NCI-H1048 (cell line): Measurements from ENCODE around the gene MBD2.
"Not testable (repeated sequence)": the region's sequence is repeated elsewhere in the genome, so short reads cannot be mapped to it uniquely, and the experiment has no call there.

Source experiments
- DNase-seq: peaks from one replicate; lab custom pipeline; 2025; lab: John Stamatoyannopoulos, UW

The MBD2 gene

DNA sequence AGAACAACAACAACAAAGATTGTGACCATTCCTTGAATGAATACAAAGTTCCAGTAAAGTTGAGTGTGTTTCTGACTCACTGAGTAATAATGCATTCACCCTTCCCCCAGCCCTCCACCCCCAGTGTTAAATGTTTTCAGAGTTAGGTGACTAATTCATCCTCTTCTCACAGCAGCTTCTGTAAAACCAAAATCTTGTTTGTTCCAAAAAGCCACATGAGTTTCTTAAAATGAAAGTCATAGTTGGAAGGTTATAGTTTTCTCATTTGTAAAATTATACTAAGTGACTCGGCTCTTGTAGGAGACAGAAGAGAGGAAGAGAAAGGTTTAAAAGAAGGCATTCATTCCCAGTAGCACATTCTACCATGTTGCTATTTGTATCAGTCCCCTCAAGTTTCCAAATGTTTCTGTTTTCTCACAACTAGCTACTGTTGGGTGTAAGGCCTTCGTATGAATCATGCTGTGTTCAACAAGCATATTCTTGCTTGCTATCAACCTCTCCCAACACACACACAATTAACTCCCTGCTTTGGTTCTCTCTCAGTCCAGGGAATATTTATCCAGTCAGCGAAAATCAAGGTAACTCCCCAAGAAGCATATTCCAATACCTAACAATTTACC lies 75.3 kb downstream of the MBD2 start:
- DNase-seq, result no peak

DNA sequence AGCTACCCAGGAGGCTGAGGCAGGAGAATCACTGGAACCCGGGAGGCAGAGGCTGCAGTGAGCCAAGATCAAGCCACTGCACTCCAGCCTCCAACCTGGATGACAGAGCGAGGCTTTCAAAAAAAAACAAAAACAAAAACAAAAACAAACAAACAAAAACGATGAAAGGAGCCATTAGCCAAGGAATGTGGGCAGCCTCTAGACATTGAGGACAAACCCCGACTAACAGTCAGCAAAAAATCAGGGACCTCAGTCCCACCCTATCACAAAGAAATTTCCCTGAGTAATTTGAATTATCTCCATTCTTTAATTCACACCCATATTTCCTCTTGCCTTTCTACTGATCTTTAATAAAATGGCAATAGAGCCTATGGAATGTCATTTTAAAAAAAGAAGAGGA lies 75.8 kb downstream of the MBD2 start:
- no peak for DNase-seq

DNA sequence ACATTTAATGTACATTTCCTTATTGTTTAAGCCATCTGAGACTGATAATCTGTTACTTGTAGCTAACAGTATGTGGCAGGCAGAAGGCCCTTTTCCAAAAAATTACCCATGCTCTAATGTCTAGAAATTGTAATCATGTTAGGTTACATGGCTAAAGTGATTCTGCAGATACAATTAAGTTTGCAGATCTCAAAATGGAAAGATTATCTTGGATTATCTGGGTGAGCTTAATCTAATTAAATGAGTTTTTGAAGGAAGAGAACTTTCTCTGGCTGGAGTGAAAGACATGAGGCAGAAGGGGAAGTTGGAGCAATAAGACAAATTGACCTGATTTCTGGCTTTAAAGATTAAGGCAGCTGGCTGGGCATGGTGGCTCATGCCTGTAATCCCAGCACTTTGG lies 76.3 kb downstream of the MBD2 start:
- no peak for DNase-seq

DNA sequence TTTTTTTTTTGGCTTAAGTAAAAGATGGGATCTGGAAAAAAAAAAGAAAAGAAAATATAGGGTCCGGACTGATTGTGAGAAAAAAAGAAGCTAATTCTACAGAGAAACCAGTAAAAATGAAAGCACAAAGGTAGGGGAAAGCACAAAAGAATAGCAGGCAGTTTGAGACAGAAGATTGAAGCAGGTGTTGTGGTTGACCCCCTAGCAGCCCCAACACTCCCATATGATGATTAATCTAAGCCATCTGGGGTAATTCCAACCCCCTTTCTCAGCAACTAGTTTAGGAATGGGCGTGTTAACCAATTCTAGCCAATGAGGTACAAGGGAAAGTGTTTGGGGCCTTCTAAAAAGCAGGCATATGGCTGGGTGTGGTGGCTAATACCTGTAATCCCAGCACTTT lies 77.0 kb downstream of the MBD2 start:
- DNase-seq, result no peak

DNA sequence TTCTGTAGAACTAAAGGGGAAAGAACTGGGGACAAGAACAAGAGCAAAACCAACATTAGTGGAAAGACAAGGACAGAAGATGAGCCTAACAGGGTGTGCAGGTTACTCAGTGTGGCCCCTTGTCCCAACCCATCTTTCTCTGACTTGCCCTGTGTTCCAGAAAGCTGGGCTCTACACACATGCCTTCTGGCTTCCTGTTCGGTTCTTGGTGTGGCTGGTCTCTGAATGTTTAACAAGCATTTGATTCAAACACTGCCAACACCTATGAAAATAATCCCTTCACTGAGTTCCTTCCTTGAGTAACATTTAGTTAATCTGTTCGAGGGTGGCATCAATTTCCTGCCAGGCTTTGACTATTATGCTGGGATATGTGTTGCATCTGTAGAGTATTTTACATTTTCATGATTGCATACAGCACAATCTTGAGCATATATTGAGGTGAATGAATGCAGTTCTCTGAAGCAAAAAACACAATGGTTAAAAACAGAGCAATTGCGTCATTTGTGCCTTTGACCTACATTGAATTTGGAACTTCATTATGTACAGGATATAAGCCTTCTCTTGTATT lies 83.3 kb downstream of the MBD2 start:
- DNase-seq, result no peak

DNA sequence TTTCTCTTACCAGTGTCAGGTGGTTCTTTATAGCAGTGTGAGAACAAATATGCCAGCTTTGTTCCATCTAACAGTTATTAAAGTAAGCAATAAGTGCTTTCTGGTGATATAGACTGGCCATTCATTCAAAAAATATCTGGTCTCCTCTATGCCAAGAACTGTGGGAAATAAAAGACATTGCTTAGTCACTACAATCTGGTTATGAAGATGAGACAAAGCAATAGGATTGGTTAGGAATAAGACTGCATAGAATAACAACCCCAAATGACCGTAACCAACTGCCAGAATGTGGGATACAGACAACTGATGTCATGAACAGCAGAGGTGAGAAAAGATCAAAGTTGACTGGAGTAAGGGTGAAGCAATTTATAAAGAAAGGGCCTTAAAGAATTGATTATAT lies 83.8 kb downstream of the MBD2 start:
- no peak for DNase-seq

DNA sequence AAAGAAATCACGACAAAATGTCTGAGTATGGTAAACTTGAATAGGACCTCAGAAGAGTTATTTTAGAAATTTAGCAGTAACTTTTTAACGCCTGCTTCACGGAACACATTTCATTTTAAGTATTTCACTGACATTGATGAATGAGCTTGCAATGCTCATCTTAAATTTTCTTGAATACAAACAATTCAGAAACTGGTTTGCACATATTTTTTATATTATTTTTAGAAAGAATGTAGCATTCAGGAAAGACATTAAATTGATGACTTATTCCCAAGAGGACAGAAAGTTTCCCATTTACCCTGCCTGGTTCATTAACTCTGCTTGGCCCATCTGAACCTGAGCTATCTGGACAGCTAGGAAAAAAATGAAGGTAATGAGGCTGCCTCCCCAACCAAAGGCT lies 89.3 kb downstream of the MBD2 start:
- DNase-seq, result no peak

DNA sequence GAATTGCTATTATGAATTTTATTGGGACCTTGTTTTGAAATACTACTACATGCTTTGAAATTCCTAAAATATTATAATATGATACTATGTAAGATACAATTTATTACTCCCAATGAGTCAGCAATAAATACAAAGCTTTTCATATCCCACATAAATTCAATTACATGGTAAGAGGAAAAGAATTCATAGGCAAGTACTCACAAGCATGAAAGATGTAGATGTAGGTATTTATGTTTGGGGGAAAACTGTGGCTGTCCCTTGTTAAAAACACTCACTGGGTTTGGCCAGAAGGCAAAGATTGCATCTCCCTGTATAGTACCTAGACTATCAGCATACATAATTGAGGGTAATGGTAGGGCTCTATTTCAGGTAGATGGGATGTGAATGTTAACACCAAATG lies 90.4 kb downstream of the MBD2 start:
- no peak for DNase-seq

DNA sequence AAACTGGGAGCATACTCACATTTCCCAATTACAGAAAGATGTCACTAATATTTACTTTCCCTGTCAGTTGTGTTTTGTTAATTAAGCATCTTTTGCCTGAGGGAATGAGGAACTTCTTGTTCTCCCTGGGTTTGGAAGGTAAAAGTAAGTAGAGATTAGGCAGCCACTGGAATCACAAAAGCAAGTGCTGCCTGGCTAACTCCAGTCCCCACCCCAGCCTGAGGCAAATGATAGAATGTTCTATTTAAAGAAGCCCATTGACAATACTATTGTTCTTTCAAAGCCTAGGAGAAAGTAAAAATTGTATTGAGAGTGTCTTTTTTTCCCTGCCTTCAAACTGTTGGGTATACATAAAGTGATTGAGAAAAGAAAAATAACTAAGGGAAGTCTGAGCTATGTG lies 93.8 kb downstream of the MBD2 start:
- DNase-seq, result no peak

DNA sequence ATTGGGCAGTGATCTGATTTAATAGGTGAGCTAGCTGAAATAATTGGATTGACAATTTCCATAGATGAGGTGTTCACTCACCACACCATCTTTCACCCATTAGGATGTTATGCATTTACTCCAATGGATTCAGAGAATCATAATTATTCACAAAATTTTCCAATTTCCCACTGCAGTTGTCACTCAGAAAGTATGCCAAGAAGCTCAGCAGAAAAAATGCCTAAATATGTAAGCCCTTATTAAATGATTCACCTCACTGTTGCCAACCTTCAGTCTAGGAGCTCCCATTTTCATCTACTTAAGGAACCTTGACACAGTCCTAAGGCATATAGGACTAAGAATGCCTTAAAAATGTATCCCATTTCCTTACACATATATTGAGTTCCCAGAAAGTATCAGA lies 94.3 kb downstream of the MBD2 start:
- DNase-seq, result no peak

DNA sequence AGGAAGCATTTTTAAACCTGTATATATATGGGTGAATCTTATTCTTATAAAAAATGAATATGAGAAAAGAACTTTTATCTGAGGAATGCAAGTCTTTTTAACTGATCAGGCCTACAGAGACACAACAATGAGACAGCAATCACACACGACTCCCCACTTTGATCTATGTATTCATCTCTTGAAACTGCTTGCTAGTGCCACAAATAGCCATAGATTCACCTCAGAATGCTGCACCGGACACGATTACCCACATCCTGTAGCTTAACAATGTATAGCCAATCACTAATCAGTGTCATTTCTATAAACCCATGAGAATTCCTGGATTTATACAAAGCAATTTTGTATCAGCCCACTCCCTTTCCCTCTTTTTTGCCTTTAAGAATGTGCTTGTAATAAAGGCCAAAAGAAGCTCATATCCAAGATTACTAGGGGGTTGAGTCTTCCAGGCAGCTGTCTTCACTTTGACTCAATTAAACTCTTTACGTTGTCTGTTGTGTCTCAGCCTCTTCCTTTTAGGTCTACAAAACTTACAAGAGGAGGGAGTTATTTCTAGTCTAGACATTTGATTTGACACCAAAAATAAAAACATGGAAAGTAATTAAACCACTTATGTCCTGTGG lies 94.9 kb downstream of the MBD2 start:
- DNase-seq, result no peak

DNA sequence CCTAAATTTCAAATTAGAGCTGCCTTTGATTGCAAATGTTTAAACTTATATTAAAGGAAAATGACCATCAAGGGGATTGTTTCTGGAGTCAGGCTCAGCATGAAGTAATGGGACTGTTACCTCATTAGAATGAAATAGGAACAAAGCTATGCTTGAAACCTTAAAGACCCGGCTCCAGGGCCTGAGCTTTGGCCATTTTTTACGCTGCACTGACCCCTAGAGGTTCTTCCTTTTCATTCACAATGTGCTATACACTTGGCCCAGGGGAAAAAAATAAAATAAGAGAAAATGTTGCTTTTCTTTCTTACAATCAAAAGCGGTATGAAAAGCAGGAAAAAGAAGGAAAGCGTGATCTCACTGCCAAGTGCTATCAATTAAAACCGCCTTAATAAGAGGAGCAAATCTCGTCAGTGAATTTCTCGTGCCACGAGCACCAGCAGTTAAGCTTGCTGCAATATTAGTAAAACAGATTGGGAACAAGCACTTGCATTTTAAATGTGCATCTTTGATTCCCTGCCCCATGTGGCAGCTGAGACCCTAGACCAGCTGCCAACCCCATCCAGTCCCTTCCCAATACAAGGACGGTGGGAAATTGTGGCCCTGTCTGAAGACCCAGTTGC lies 96.6 kb downstream of the MBD2 start:
- DNase-seq, result peak; percentile 3

DNA sequence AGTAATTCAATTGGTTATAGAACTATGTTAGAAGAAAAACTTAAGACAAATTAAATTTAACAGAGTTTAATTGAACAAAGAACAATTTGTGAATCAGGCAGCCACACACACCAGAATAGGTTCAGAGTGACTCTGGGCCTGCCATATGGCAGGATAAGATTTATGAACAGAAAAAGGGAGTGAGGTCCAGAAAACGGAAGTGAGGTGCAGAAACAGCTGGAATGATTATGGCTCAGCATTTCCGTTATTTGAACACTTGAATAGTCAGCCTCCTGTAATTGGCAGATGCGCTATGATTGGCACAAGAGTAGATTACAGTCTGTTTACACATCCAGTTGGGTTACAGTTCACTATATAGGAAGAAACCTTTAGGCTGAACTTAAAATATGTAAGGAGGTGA lies 99.0 kb downstream of the MBD2 start:
- no peak for DNase-seq

DNA sequence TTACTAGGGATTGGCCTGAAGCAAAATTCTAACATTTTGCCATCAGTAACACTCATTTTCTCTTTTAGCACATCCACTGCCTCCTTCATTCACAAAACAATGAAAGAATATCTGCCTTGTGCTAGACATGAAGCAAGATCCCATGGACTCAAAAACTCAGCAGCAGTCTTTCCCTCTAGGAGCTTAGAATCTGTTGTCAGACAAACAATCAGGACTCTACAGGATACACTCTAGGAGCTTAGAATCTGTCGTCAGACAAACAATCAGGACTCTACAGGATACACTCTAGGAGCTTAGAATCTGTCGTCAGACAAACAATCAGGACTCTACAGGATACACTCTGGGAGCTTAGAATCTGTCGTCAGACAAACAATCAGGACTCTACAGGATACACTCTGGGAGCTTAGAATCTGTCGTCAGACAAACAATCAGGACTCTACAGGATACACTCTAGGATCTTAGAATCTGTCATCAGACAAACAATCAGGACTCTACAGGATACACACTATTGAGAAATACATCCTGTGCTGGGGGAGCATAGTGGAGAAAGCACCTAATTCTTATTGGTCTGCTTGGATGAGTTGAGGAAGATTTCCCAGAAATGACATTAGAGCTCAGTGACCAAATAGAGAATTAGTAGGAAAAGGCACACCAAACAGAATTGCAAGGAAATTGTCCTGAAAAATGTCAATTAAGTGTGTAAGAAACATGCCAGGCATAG lies 100.6 kb downstream of the MBD2 start:
- not testable (repeated sequence) for DNase-seq

DNA sequence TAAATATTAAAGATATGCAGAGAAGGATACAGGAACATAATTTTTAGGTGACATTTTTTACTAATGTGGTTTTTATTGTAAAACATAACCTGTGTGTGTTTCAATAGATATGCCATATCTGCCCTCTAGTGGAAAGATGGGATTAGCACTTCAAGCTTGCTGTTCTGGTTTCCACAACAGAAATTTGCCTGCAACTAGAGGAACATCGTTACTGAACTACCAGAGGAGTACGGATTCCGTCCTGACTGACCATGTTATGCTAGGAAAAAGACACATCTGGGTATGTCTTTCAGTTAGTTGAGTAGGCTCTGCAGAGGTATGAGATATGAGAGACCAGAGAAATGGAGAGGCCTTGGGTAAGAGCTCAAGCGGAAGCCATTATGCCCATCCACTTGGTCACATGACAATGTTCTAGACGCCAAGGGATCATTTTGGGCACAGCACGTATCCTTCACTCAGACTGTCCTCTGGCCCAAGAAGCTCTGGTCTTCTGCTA lies 104.9 kb downstream of the MBD2 start:
- peak; percentile 19 for DNase-seq

DNA sequence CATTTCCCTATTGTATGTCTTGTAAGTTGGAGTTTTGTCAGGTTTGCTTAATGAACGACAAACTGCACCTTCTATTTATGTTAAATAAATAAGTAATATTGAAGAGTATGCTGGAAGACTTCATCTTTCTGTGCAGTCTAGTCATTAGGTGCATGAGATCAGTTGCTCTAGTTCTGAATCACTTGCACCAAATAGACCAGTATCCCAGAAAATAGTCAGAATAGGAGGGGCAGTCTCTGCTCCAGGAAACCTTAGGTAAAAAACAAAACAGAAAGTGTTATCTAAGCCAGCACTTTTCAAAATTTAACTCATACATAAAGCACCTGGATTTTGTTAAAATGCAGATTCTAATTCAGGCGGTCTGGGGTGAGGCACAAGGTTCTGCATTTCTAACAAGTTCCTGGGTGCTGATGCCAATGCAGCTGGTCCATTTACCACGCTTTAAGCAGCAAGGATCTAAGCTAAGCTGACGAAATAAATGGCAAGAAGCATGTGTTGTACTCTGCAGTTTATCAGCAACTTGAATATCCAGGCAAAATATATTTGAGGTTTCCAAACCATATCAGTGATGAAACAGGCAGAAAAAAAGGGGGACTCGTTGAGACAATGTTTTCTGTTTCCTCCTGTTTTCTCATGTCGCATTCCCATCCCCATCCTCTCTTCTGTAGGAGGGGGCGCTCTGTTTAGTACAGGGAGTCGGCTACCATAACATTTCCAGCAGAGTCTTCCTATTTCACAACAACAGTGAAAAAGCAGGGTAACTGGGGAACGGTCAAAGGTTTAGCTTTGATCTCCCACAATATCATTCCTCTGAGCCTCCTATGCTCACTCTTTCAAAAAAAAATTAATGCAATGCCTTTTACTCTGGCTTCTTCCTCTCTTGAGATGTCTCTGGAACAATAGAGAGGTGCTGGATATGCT lies 106.4 kb downstream of the MBD2 start:
- DNase-seq, result no peak

DNA sequence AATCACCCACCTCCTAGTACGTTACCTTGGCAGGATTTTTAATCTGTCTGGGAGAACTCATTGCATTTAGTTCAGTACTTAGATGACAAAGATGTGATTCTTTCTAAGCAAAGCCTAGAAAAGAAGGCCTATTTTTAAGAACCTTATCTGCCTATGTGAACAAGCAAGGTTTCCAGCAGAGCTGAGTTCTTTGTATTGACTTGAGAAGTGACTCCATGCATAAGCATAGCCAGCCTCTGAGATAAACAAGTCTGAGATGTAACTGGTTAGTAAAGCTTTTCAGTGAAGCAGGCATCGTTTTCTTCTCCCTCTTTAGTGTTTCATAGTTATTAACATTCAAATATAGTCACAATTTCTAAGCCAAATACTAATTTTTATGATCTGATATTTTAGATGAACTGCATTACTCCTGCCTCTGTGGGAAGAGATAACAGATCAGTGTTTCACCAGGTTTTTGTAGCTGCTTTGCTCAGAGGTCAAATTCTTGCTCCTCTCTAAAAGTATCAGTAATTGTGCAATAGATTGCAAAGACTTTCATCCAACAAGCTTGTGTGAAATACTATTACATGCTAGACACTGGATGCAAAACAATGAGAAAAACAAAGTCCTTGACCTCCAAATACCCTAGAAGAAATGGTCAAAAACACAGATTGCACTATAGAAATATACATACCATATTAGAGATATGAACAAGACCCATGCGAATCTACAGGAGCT lies 107.8 kb downstream of the MBD2 start:
- no peak for DNase-seq

DNA sequence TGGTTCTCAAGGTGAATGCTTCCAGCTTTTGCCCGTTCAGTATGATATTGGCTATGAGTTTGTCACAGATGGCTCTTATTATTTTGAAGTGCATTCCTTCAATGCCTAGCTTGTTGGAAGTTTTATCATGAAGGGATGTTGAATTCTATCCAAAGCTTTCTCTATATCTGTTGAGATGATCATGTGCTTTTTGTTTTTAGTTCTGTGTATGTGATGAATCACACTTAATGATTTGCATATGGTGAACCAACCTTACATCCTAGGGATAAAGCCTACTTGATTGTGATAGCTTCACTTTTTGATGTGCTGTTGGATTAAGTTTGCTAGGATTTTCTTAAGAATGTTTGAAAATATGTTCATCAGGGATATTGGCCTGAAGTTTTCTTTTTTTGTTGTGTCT lies 112.1 kb downstream of the MBD2 start:
- DNase-seq, result no peak

DNA sequence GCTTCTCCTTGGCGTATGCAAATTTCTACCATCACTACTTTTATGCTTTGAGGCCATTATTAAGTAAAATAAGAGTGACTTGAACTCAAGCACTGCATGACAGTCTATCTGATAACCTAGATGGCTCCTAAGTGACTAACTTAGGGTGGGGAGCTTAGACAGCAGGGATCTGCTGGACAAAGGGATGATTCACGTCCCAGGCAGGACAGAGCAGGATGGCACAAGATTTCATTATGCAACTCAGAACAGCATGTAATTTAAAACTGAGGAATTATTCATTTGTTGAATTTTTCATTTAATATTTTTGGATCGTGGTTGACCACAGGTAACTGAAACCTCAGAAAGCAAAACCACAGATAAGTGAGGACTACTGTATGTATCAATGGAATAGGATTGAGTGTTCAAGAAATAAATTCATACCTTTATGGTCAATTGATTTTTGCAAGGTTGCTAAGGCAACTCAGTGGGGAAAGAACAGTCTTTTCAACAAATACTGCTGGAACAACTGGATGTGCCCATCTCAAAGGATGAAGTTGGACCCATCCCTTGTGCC lies 115.3 kb downstream of the MBD2 start:
- DNase-seq, result no peak

DNA sequence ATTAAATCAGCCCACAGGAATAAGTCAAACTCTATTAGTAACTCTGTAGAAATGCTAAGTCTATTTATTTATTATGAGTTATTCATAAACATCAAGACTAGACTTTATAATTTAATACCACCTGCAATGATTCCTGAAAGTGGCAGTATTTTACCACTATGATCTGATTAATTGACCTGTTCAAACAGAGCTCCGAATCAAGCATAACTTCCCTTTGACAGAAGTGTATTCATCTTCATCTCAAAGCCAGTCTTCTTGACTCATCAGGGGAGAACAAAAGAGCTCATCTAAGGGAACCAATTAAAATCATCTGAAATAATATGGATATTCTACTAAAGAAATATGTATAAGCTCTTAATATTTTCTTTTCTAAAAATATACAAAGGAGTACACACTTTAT lies 122.3 kb downstream of the MBD2 start:
- no peak for DNase-seq
